Mesendoderm (in vitro differentiated cells): Measurements from ENCODE around the gene MYO10.

ENCODE experiments used
- DNase-seq: peaks from one replicate; pipeline ENCODE4 v3.0.0; 2013
- H2AK5ac ChIP-seq: 2 replicates; pipeline ENCODE4 v1.6.1; 2013; ENCODE audit warnings: low read length, inconsistent platforms
- H2BK120ac ChIP-seq: 2 replicates; pipeline ENCODE4 v1.6.1; 2013; ENCODE audit warnings: low read depth, mild to moderate bottlenecking, low read length, moderate library complexity, mixed read lengths
- H2BK15ac ChIP-seq: replicated peaks from 2 replicates; pipeline ENCODE4 v1.6.1; 2013; ENCODE audit warnings: low read depth, mild to moderate bottlenecking, moderate library complexity
- H2BK5ac ChIP-seq: 2 replicates; pipeline ENCODE4 v1.6.1; 2013; ENCODE audit warnings: low read length, inconsistent platforms
- H3K18ac ChIP-seq: 2 replicates; pipeline ENCODE4 v1.6.1; 2013; ENCODE audit warnings: mild to moderate bottlenecking, low read length, mixed read lengths
- H3K23ac ChIP-seq: one replicate; pipeline ENCODE4 v1.6.1; 2013; ENCODE audit warnings: low read length
- H3K27ac ChIP-seq: 2 replicates; pipeline ENCODE4 v1.5.1; 2013; ENCODE audit warnings: low read depth, mild to moderate bottlenecking, inconsistent platforms, low read length, moderate library complexity
- H3K27me3 ChIP-seq: 2 replicates; pipeline ENCODE4 v1.6.1; 2013; ENCODE audit warnings: low read length, control low read depth, mild to moderate bottlenecking, inconsistent platforms; ENCODE audit not compliant: insufficient read depth, poor library complexity
- H3K36me3 ChIP-seq: 2 replicates; pipeline ENCODE4 v1.6.1; 2013; ENCODE audit warnings: low read length, inconsistent platforms; ENCODE audit not compliant: control insufficient read depth, insufficient read depth
- H3K4ac ChIP-seq: one replicate; pipeline ENCODE4 v1.6.1; 2013; ENCODE audit warnings: low read depth, mild to moderate bottlenecking, low read length, moderate library complexity
- H3K4me1 ChIP-seq: 2 replicates; pipeline ENCODE4 v1.6.1; 2013; ENCODE audit warnings: low read depth, low read length, inconsistent platforms; ENCODE audit not compliant: control insufficient read depth
- H3K4me2 ChIP-seq: 2 replicates; pipeline ENCODE4 v1.6.1; 2013; ENCODE audit warnings: low read length
- H3K4me3 ChIP-seq: 2 replicates; pipeline ENCODE4 v1.5.1; 2013; ENCODE audit warnings: mild to moderate bottlenecking, low read length
- H3K56ac ChIP-seq: one replicate; pipeline ENCODE4 v1.6.1; 2013; ENCODE audit warnings: low read length
- H3K79me1 ChIP-seq: 2 replicates; pipeline ENCODE4 v1.6.1; 2013; ENCODE audit warnings: low read length, inconsistent platforms
- H3K79me2 ChIP-seq: 2 replicates; pipeline ENCODE4 v1.6.1; 2013; ENCODE audit warnings: mild to moderate bottlenecking, low read length; ENCODE audit not compliant: control insufficient read depth, insufficient read depth
- H3K9ac ChIP-seq: 2 replicates; pipeline ENCODE4 v1.6.1; 2013; ENCODE audit warnings: low read length, inconsistent platforms
- H4K5ac ChIP-seq: one replicate; pipeline ENCODE4 v1.6.1; 2013; ENCODE audit warnings: low read length
- H4K8ac ChIP-seq: one replicate; pipeline ENCODE4 v1.6.1; 2013; ENCODE audit warnings: low read depth, mild to moderate bottlenecking, control low read depth, low read length, moderate library complexity
- WGBS: extraction: QIAGEN DNeasy Blood & Tissue Kit; methylation state at CpG from one replicate; pipeline ENCODE4 v1.1.7; 2013; ENCODE audit warnings: low lambda C conversion rate, missing lambda C conversion rate; ENCODE audit not compliant: insufficient coverage; ENCODE audit errors: extremely low coverage; 5-methylcytosine and 5-hydroxymethylcytosine counted together

The MYO10 gene

DNA sequence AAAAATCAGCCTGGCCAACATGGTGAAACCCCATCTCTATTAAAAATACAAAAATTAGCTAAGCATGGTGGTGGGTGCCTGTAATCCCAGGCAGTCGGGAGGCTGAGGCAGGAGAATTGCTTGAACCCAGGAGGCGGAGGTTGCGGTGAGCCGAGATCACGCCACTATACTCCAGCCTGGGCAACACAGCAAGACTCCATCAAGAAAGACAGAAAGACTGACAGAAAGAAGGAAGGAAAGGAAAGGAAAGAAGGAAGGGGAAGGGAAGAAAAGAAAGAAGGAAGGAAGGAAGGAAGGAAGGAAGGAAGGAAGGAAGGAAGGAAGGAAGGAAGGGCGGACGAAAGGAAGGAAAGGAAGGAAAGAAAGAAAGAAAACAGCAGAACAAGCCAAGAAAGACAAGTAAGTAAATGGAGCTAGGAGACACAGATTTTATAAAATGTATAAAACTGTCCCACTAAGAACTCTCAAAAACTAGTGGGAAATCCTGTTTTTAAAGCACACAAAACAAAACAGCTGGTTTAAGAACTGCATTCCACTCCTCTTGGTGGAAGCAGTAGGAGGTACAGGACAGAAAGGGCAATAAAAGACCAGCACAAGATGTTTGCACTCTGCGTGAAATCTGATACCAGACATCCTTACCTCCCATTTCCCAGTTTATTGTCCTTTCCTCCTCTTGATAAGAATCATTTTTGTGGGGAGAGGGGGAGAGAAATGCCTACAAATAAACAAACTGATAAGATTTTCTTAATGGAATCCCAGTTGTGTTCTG lies 46.7 kb downstream of the MYO10 start:
- no CpG with 5 or more reads among the region's 8 CpGs for WGBS
- no peak overlapping the region for H3K4me3 ChIP-seq

DNA sequence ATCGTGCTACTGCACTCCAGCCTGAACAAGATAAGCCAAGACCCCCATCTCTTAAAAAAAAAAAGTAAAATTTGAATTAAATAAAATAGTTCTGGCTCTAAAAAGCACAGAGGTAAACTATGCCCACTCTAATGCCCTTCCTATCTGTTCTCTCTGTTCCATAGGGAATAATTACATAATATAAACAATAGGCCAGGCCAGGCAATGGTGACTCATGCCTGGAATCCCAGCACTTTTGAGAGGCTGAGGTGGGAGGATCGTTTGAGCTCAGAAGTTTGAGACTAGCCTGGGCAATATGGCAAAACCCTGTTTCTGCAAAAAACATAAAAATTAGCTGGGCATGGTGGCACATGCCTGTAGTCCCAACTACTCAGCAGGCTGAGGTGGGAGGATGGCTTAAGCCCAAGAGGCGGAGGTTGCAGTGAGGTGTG lies 47.4 kb downstream of the MYO10 start:
- Histone ChIP-seq H2BK120ac (no peak overlapping the region), H3K9ac (no peak overlapping the region), H3K27ac (no peak overlapping the region), H3K23ac (no peak overlapping the region), H3K4me3 (no peak overlapping the region), H3K79me1 (peaks cover 13% of the 10 kb centered on the region), H4K5ac (no peak overlapping the region), H2BK5ac (no peak overlapping the region), H3K79me2 (peaks cover 11% of the 10 kb centered on the region), H3K18ac (no peak overlapping the region), H3K4me1 (peaks cover 8% of the 10 kb centered on the region), H2AK5ac (no peak overlapping the region), H3K56ac (no peak overlapping the region), H4K8ac (no peak overlapping the region), H2BK15ac (no peak overlapping the region), H3K36me3 (no peaks in the 10 kb centered on the region), H3K4ac (no peak overlapping the region), H3K27me3 (no peaks in the 10 kb centered on the region), H3K4me2 (no peak overlapping the region)
- no CpG with 5 or more reads among the region's 3 CpGs for WGBS
- DNase-seq, result no peak

More for the DNA sequence above, 46.7 kb downstream of the MYO10 start:
- Histone ChIP-seq H3K4me2 (no peak overlapping the region), H3K36me3 (no peaks in the 10 kb centered on the region), H3K23ac (no peak overlapping the region), H3K56ac (peak overlapping the region; percentile 58), H4K8ac (no peak overlapping the region), H3K27ac (no peak overlapping the region), H3K4me1 (peaks cover 13% of the 10 kb centered on the region), H3K4ac (no peak overlapping the region), H3K79me1 (peaks cover 15% of the 10 kb centered on the region), H3K18ac (no peak overlapping the region), H3K27me3 (no peaks in the 10 kb centered on the region), H2BK120ac (no peak overlapping the region), H2BK15ac (no peak overlapping the region), H2AK5ac (no peak overlapping the region), H2BK5ac (no peak overlapping the region), H3K9ac (no peak overlapping the region), H4K5ac (no peak overlapping the region), H3K79me2 (peaks cover 11% of the 10 kb centered on the region)
- peak; percentile 63 for DNase-seq

DNA sequence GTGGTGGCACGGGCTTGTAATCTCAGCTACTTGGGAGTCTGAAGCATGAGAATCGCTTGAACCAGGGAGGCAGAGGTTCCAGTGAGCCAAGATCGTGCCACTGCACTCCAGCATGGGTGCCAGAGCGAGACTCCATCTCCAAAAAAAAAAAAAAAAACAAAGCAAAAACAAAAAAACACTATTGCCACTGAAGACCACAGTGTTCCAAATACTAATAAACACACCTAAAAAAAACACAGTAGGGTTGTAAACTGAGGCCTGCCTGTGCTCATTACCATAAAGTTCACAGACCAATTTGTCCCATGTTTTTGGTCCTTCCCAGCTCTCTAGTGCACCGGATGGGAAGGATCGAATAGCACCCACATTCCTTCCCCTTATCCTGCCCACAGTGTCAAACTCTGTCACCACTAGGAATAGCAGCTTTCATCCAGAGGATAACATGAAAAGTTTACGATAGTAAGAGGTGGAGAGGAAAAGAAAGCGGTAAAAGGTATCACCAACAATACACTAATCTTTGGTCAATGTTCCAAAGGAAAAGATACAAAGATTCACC lies 49.2 kb downstream of the MYO10 start:
- H4K5ac ChIP-seq, result no peak overlapping the region
- no peak overlapping the region for H3K4me2 ChIP-seq
- no peak overlapping the region for H2BK15ac ChIP-seq
- H3K18ac ChIP-seq, result no peak overlapping the region
- H3K27ac ChIP-seq, result no peak overlapping the region
- no peak overlapping the region for H3K4me3 ChIP-seq
- no peak overlapping the region for H3K9ac ChIP-seq
- no peak overlapping the region for H4K8ac ChIP-seq
- H3K79me1 ChIP-seq, result peaks cover 10% of the 10 kb centered on the region
- H2AK5ac ChIP-seq, result no peak overlapping the region
- DNase-seq, result no peak
- H3K56ac ChIP-seq, result no peak overlapping the region
- H3K36me3 ChIP-seq, result no peaks in the 10 kb centered on the region
- H2BK120ac ChIP-seq, result no peak overlapping the region
- H3K4me1 ChIP-seq, result peaks cover 6% of the 10 kb centered on the region
- WGBS, result no CpG with 5 or more reads among the region's 8 CpGs
- H3K79me2 ChIP-seq, result peaks cover 11% of the 10 kb centered on the region
- H3K23ac ChIP-seq, result no peak overlapping the region
- H2BK5ac ChIP-seq, result no peak overlapping the region
- H3K4ac ChIP-seq, result no peak overlapping the region
- no peaks in the 10 kb centered on the region for H3K27me3 ChIP-seq

DNA sequence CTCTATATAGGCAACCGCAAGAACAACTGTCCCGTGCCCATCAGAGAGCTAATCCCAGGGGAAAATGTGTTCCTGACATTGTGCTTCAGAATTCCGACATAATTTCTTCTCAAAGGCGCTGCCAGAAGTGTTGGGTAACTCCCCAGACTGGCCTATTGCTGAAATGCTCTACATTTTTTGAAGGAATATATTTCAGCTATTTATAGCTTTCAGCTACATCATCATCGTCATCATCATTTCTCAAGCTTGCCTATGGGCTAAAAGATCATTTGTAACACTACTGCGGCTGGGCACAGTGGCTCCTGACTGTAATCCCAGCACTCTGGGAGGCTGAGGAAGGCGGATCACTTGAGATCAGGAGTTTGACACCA lies 49.7 kb downstream of the MYO10 start:
- Histone ChIP-seq H2BK120ac (no peak overlapping the region), H4K8ac (no peak overlapping the region), H3K18ac (no peak overlapping the region), H3K4me3 (no peak overlapping the region), H3K4me2 (no peak overlapping the region), H3K79me1 (peaks cover 10% of the 10 kb centered on the region), H3K4ac (no peak overlapping the region), H3K56ac (no peak overlapping the region), H2BK5ac (no peak overlapping the region), H3K23ac (no peak overlapping the region), H3K27ac (no peak overlapping the region), H3K9ac (no peak overlapping the region), H3K79me2 (peaks cover 11% of the 10 kb centered on the region), H2BK15ac (peak overlapping the region; percentile 46), H3K27me3 (no peaks in the 10 kb centered on the region), H3K4me1 (peaks cover 8% of the 10 kb centered on the region), H4K5ac (no peak overlapping the region), H2AK5ac (no peak overlapping the region), H3K36me3 (no peaks in the 10 kb centered on the region)
- DNase-seq, result no peak
- WGBS, result no CpG with 5 or more reads among the region's 7 CpGs

DNA sequence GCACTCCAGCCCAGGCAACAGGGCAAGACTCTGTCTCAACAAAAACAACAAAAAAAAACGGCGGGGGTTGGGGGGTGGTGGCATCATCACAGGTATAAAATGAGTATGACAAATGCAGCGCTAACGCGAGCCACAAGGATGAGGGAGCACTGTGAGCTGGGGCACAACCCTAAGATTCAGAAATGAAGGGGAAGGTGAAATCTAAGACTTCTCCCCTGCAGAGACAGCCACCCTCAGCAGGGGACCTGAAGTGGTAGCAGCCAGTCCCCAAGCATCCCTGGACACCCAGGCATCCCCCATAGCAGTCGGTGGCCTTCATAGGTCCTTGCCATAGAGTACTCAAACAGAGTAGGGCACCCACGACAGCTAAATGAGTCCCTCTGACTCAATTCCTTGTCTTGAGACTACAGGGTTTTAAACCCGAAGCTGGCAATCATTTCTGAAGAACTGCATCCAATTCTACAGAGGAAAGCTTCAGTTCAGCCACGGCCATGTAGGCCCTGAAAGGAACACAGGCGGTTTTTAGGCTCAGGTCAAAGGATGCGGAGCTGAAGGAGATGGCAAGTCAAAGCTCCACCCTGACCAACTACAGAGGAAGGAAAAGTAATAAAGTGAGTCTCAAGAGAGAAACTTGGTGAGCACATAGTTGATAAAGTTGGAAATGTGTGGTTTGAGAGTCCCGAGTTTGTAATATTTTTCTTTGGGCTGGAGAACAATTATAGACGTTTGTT lies 50.3 kb downstream of the MYO10 start:
- no CpG with 5 or more reads among the region's 13 CpGs for WGBS
- Histone ChIP-seq H3K9ac (no peak overlapping the region), H3K4me2 (no peak overlapping the region), H3K79me1 (peaks cover 10% of the 10 kb centered on the region), H3K4me1 (peaks cover 11% of the 10 kb centered on the region), H4K5ac (no peak overlapping the region), H2BK120ac (no peak overlapping the region), H3K27me3 (no peaks in the 10 kb centered on the region), H3K36me3 (no peaks in the 10 kb centered on the region), H3K4me3 (no peak overlapping the region), H3K79me2 (peaks cover 11% of the 10 kb centered on the region), H2AK5ac (no peak overlapping the region), H2BK15ac (peak overlapping the region; percentile 46), H3K56ac (no peak overlapping the region), H3K23ac (no peak overlapping the region), H4K8ac (no peak overlapping the region), H3K18ac (peak overlapping the region; percentile 3), H3K4ac (no peak overlapping the region), H3K27ac (no peak overlapping the region), H2BK5ac (no peak overlapping the region)
- DNase-seq, result no peak
